Fibroblast of mammary gland (primary cell): ENCODE results near the gene PDSS2.

ENCODE experiments used
- DNase-seq: peaks from one replicate; pipeline ENCODE4 v3.0.0-alpha.2; 2010; ENCODE audit warnings: low read depth
- H3K4me3 ChIP-seq: 2 replicates; pipeline ENCODE4 v1.5.1; 2011; ENCODE audit warnings: low read depth, mild to moderate bottlenecking, low read length, moderate library complexity; ENCODE audit not compliant: control insufficient read depth
- TF ChIP-seq, protein P1 (sequence below): conservative IDR thresholded peaks from 2 replicates; pipeline ENCODE4 v1.5.1; 2011; ENCODE audit warnings: low read depth, low read length, inconsistent platforms; ENCODE audit not compliant: control insufficient read depth, insufficient read depth

Gene PDSS2, protein sequence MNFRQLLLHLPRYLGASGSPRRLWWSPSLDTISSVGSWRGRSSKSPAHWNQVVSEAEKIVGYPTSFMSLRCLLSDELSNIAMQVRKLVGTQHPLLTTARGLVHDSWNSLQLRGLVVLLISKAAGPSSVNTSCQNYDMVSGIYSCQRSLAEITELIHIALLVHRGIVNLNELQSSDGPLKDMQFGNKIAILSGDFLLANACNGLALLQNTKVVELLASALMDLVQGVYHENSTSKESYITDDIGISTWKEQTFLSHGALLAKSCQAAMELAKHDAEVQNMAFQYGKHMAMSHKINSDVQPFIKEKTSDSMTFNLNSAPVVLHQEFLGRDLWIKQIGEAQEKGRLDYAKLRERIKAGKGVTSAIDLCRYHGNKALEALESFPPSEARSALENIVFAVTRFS

DNA sequence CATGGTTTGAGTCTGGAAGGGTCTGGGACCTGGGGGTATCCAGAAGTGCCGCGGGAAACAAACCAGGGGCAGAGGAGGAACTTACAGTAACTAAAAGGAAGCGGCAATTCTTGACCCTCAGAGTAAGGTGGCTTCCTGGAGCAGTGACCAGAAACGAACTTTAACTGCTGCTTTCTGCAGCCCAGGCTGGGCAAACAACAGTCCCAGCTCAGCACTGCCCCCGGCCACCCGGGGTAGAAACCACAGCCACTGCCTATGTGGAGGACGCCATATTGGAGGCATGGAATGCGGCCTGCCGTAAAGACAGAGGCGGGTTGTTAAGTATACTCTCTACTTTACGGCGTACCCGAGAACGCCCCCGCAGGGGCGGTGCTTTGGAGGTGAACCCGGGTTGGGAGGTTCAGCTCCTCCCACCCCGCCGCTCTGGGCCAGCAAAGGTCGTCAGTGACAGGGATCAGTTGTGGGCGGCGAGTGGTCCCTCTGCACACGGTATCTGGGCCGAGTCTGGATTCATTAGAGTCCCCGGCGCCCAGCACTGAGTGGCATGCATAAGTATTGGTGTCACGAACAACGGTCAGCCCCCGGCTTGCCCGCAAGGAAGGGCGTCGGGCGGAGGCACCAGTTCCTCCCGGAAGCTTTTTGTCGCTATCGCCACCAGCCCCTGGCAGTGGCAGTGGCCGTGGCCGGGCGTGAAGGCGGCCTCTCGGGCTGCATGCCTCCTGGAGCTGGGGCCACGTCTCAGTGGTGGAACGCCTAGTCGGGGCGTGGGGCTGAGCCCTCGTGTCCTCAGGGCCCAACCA lies at the start of gene PDSS2:
PDSS2 (minus strand) TSS at position 282 of the 800 bp plus-strand sequence; CDS start at position 3, 279 bp downstream.
- DNase-seq = peak; percentile 96
- H3K4me3 ChIP-seq = peak within 1 kb of the TSS; percentile 85
- TF ChIP-seq, protein P1, sequence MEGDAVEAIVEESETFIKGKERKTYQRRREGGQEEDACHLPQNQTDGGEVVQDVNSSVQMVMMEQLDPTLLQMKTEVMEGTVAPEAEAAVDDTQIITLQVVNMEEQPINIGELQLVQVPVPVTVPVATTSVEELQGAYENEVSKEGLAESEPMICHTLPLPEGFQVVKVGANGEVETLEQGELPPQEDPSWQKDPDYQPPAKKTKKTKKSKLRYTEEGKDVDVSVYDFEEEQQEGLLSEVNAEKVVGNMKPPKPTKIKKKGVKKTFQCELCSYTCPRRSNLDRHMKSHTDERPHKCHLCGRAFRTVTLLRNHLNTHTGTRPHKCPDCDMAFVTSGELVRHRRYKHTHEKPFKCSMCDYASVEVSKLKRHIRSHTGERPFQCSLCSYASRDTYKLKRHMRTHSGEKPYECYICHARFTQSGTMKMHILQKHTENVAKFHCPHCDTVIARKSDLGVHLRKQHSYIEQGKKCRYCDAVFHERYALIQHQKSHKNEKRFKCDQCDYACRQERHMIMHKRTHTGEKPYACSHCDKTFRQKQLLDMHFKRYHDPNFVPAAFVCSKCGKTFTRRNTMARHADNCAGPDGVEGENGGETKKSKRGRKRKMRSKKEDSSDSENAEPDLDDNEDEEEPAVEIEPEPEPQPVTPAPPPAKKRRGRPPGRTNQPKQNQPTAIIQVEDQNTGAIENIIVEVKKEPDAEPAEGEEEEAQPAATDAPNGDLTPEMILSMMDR = peak; percentile 53

DNA sequence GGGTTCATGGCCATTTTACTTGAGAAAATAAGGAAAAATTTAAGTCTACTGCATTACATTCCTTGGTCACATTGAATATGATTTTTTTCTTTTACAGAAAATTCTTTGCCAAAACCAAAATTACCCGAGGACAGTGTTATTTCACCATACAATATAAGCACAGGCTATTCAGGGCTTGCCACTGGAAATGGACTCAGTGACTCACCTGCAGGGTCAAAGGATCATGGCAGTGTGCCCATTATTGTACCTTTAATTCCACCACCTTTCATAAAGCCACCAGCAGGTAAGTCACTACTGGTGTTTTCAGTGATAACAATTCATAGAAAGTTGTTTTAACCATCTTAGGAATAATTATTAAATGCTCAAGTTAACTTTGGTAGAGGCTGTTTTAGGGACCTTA lies 46.8 kb upstream of the PDSS2 start:
- no peak for DNase-seq
- no peak overlapping the region for H3K4me3 ChIP-seq
- TF ChIP-seq, protein P1 = no peak

DNA sequence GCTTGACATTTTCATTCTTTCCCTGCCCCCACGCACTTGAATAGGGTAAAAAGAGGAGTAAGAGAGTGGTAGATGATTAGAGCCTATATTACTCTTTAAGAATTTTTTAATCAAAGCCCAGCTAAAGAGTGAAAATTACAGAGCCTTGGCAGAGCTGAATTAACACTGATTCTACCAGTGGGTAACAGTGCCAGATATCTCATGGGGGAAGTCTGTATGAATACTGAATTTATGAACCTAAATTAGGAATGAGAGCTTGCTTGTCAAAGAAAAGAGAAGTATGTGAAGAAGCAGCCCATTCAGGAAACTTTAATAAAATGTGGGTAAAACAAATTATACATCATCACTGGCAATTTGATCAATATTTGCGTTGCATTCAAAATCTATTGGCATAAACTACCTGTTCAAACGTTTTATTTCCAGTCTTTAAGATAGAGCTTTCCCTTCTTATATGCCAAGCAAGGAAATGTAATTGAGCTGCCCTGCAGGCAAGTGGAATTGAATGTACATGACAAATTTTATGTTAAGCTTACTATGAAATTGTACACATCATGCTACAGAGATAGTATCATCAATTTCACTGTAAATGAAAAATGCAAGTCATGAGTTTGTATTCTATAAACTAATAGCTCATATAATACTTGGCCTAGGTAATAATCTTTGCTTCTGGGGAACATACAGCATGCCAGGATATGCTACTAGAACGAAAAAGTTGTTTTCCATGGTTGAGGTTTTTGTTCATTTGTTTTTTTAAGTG lies 45.1 kb upstream of the PDSS2 start:
- TF ChIP-seq, protein P1 = no peak
- H3K4me3 ChIP-seq = no peak overlapping the region
- no peak for DNase-seq

DNA sequence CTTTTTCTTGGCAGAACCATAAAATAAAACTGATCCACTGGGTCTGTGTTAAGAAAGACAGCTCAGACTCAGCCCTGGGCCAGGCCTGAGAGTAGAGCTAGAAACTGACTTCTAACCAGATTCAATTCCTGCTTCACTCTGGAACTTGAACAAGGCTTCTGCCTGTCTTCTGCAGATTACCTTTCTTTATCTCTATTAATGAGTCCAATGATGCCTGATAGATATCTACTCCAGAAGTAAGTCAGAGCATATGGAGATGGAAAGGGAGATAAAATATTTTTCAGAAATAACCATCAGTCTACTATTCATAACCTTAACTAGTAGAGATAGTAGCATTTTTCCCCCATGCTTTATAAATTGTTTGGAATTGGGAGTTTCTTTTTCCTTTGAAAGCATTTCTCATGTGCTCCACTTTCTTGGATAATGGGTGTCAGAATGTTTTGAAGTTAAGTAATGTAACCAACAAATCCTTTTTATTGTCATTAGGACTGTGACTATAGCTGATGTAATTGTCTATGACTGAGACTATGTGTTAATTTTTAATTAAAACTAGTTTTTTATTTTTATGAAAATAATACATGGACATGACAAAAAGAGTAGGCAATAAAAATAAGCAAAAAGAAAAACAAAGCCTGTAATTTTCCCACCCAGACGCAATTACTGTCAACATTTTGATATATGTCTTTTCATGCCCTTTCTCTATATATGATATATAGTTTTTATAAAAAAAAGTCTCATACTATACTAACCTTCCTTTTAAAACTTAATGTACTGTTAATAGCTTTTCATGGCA lies 37.7 kb upstream of the PDSS2 start:
- no peak for DNase-seq
- TF ChIP-seq, protein P1 = no peak
- no peak overlapping the region for H3K4me3 ChIP-seq

DNA sequence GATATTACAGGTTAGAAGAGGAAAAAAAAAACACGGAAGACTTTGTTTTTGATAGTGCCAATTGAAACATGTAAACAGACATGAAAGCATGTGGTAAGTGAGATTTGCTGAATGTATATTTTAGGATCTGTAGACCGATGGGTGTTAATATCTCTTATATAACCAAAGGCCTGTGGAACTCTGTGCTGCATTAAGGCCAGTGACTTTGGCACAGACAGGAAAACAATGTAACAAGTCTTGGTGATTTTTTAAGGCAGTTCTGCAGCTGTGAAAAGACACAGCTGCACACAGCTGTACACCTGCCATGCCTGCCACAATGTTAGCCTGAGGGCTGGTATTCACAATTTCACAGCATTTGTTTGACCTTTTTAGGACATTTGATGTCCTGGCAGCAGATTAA lies 36.6 kb upstream of the PDSS2 start:
- TF ChIP-seq, protein P1 = no peak
- no peak for DNase-seq
- H3K4me3 ChIP-seq = no peak overlapping the region

DNA sequence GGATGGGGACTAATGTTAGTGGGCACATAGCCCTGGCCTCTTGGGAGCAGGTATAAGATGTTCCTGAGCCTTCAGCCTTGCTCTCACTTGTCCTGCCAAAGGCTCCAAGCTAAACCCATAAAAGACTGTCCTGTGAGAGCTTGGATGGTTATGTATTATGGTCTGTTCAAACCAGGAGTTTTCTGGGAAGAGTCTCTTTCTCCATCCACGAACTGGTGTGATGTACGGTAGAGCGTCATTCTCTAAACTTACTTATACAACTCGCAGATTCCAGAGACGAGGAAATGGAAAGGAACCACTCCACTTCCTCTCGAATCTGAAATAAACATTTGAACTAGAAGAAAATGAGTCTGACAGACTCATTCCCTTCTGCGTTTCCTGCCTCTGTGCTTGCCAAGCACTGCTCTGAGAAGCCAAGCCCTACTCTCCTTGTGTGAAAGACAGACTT lies 35.9 kb upstream of the PDSS2 start:
- TF ChIP-seq, protein P1 = no peak
- H3K4me3 ChIP-seq = peak overlapping the region; percentile 3
- DNase-seq = peak; percentile 69
